ENCODE measurements around the gene ABHD8. TPM values are rescaled to one million over a fixed set of nuclear protein-coding genes. Genes with fewer than 3 reads are reported as not detected.

The ABHD8 gene
- total and polyA plus RNA-seq, 2 of the 13 experiments (the other 11 are each of a cell fraction or from before 2014, with no cell fraction given), result 6.3 to 7.2 TPM

DNA sequence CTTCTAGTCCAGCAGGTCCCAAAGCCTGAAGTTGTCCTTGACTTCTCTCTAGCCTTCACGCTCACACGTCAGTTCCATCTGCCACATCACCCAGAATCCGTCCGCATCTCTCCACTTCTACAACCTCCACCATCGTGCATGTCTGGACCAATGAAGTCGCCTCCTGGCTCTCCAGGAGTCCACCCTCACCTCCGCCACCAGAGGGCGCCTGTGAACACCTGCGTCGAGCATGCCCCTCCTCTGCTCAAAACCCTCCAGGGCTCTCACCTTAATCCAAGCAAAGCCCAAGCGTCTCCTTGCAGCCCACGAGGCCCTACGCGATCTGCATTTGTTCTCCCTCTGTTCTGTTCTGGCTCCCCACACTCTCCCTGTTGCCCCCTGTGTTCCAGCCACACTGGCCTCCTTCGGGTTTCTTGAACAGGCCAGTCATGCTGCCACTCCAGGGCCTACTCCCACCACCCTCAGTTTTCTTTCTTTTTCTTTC, 42.3 kb downstream of the ABHD8 start (continued):
- TF ChIP-seq, protein P1, sequence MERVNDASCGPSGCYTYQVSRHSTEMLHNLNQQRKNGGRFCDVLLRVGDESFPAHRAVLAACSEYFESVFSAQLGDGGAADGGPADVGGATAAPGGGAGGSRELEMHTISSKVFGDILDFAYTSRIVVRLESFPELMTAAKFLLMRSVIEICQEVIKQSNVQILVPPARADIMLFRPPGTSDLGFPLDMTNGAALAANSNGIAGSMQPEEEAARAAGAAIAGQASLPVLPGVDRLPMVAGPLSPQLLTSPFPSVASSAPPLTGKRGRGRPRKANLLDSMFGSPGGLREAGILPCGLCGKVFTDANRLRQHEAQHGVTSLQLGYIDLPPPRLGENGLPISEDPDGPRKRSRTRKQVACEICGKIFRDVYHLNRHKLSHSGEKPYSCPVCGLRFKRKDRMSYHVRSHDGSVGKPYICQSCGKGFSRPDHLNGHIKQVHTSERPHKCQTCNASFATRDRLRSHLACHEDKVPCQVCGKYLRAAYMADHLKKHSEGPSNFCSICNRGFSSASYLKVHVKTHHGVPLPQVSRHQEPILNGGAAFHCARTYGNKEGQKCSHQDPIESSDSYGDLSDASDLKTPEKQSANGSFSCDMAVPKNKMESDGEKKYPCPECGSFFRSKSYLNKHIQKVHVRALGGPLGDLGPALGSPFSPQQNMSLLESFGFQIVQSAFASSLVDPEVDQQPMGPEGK (CRISPR knock-in tag; IDR thresholded peaks at IDR 0.05), result peak; percentile 62
- TF ChIP-seq, protein P2, sequence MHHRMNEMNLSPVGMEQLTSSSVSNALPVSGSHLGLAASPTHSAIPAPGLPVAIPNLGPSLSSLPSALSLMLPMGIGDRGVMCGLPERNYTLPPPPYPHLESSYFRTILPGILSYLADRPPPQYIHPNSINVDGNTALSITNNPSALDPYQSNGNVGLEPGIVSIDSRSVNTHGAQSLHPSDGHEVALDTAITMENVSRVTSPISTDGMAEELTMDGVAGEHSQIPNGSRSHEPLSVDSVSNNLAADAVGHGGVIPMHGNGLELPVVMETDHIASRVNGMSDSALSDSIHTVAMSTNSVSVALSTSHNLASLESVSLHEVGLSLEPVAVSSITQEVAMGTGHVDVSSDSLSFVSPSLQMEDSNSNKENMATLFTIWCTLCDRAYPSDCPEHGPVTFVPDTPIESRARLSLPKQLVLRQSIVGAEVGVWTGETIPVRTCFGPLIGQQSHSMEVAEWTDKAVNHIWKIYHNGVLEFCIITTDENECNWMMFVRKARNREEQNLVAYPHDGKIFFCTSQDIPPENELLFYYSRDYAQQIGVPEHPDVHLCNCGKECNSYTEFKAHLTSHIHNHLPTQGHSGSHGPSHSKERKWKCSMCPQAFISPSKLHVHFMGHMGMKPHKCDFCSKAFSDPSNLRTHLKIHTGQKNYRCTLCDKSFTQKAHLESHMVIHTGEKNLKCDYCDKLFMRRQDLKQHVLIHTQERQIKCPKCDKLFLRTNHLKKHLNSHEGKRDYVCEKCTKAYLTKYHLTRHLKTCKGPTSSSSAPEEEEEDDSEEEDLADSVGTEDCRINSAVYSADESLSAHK (CRISPR knock-in tag; IDR thresholded peaks at IDR 0.05; ENCODE audit: borderline replicate concordance), result no peak
- TF ChIP-seq ZFX (CRISPR knock-in tag; IDR thresholded peaks at IDR 0.05; ENCODE audit: low read depth) (peak; percentile 74), ZBTB20 (CRISPR knock-in tag; IDR thresholded peaks at IDR 0.05; ENCODE audit: borderline replicate concordance, low read depth) (0 out of 2 replicates have a peak, but pooled peaks have one; percentile 35), SP1 (IDR thresholded peaks at IDR 0.05) (no peak), SP1 (CRISPR knock-in tag; IDR thresholded peaks at IDR 0.05) (peak; percentile 15; the same call in 1 of the 2 replicates), ARNT (IDR thresholded peaks at IDR 0.05) (no peak), GTF3A (CRISPR knock-in tag; conservative IDR thresholded peaks at IDR 0.05) (0 out of 2 replicates have a peak, but pooled peaks have one; percentile 52), KDM5A (IDR thresholded peaks at IDR 0.05; ENCODE audit: borderline replicate concordance, low read length) (no peak), NR2C2 (CRISPR knock-in tag; IDR thresholded peaks at IDR 0.05; ENCODE audit: borderline replicate concordance) (peak; percentile 51; the same call in 1 of the 2 replicates), RBAK (CRISPR knock-in tag; IDR thresholded peaks at IDR 0.05) (no peak)
- TF ChIP-seq, protein P3, sequence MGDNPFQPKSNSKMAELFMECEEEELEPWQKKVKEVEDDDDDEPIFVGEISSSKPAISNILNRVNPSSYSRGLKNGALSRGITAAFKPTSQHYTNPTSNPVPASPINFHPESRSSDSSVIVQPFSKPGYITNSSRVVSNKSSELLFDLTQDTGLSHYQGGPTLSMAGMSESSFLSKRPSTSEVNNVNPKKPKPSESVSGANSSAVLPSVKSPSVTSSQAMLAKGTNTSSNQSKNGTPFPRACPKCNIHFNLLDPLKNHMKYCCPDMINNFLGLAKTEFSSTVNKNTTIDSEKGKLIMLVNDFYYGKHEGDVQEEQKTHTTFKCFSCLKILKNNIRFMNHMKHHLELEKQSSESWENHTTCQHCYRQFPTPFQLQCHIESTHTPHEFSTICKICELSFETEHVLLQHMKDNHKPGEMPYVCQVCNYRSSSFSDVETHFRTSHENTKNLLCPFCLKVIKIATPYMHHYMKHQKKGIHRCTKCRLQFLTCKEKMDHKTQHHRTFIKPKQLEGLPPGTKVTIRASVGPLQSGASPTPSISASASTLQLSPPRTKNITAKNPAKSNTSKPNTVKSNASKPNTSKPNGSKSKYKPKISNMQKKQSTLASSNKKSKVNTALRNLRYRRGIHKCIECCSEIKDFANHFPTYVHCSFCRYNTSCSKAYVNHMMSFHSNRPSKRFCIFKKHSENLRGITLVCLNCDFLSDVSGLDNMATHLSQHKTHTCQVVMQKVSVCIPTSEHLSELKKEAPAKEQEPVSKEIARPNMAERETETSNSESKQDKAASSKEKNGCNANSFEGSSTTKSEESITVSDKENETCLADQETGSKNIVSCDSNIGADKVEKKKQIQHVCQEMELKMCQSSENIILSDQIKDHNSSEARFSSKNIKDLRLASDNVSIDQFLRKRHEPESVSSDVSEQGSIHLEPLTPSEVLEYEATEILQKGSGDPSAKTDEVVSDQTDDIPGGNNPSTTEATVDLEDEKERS (CRISPR knock-in tag; IDR thresholded peaks at IDR 0.05), result 0 out of 2 replicates have a peak, but pooled peaks have one; percentile 24
- TF ChIP-seq, protein P4, sequence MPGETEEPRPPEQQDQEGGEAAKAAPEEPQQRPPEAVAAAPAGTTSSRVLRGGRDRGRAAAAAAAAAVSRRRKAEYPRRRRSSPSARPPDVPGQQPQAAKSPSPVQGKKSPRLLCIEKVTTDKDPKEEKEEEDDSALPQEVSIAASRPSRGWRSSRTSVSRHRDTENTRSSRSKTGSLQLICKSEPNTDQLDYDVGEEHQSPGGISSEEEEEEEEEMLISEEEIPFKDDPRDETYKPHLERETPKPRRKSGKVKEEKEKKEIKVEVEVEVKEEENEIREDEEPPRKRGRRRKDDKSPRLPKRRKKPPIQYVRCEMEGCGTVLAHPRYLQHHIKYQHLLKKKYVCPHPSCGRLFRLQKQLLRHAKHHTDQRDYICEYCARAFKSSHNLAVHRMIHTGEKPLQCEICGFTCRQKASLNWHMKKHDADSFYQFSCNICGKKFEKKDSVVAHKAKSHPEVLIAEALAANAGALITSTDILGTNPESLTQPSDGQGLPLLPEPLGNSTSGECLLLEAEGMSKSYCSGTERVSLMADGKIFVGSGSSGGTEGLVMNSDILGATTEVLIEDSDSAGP (CRISPR knock-in tag; IDR thresholded peaks at IDR 0.05; ENCODE audit: borderline replicate concordance), result no peak
- TF ChIP-seq, protein P5, sequence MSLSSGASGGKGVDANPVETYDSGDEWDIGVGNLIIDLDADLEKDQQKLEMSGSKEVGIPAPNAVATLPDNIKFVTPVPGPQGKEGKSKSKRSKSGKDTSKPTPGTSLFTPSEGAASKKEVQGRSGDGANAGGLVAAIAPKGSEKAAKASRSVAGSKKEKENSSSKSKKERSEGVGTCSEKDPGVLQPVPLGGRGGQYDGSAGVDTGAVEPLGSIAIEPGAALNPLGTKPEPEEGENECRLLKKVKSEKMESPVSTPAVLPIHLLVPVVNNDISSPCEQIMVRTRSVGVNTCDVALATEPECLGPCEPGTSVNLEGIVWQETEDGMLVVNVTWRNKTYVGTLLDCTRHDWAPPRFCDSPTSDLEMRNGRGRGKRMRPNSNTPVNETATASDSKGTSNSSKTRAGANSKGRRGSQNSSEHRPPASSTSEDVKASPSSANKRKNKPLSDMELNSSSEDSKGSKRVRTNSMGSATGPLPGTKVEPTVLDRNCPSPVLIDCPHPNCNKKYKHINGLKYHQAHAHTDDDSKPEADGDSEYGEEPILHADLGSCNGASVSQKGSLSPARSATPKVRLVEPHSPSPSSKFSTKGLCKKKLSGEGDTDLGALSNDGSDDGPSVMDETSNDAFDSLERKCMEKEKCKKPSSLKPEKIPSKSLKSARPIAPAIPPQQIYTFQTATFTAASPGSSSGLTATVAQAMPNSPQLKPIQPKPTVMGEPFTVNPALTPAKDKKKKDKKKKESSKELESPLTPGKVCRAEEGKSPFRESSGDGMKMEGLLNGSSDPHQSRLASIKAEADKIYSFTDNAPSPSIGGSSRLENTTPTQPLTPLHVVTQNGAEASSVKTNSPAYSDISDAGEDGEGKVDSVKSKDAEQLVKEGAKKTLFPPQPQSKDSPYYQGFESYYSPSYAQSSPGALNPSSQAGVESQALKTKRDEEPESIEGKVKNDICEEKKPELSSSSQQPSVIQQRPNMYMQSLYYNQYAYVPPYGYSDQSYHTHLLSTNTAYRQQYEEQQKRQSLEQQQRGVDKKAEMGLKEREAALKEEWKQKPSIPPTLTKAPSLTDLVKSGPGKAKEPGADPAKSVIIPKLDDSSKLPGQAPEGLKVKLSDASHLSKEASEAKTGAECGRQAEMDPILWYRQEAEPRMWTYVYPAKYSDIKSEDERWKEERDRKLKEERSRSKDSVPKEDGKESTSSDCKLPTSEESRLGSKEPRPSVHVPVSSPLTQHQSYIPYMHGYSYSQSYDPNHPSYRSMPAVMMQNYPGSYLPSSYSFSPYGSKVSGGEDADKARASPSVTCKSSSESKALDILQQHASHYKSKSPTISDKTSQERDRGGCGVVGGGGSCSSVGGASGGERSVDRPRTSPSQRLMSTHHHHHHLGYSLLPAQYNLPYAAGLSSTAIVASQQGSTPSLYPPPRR (CRISPR knock-in tag; IDR thresholded peaks at IDR 0.05; ENCODE audit: borderline replicate concordance), result 0 out of 2 replicates have a peak, but pooled peaks have one; percentile 33
